ENCODE data around the gene ABCG8.
A peak's percentile ranks its signal among the peaks of the same experiment; 100 is the strongest.

Gene ABCG8

GRCh38 chr2:43826305-43827250 lies 12.2 kb upstream of the ABCG8 start:
- DNase-seq, result no peak

- no peak for DNase-seq
Measured at GRCh38 chr2:43831543-43832294, 7.1 kb upstream of the ABCG8 start.

- no peak for DNase-seq
Measured at GRCh38 chr2:43832457-43832856, 6.3 kb upstream of the ABCG8 start.

- DNase-seq, result no peak
Measured at GRCh38 chr2:43837033-43837432, 1.7 kb upstream of the ABCG8 start.

GRCh38 chr2:43837831-43838559 lies 776 bp upstream of the ABCG8 start:
- DNase-seq, result no peak

- DNase-seq, result no peak
Measured at GRCh38 chr2:43839776-43840564, 1.2 kb downstream of the ABCG8 start.

- no peak for DNase-seq
Measured at GRCh38 chr2:43840965-43841364, 2.2 kb downstream of the ABCG8 start.

- DNase-seq, result no peak
Measured at GRCh38 chr2:43841949-43842865, 3.4 kb downstream of the ABCG8 start.

GRCh38 chr2:43842866-43843226 lies 4.1 kb downstream of the ABCG8 start:
- no peak for DNase-seq

GRCh38 chr2:43845181-43845580 lies 6.4 kb downstream of the ABCG8 start:
- DNase-seq, result no peak

GRCh38 chr2:43846140-43846793 lies 7.5 kb downstream of the ABCG8 start:
- no peak for DNase-seq

- no peak for DNase-seq
Measured at GRCh38 chr2:43848214-43848613, 9.4 kb downstream of the ABCG8 start.

GRCh38 chr2:43851011-43851980 lies 12.5 kb downstream of the ABCG8 start:
- DNase-seq, result no peak

GRCh38 chr2:43852196-43852730 lies 13.5 kb downstream of the ABCG8 start:
- no peak for DNase-seq

- peak in 1 of 2 experiments; percentile 2 for DNase-seq
Measured at GRCh38 chr2:43853141-43854081, 14.6 kb downstream of the ABCG8 start.

- no peak for DNase-seq
Measured at GRCh38 chr2:43854671-43855070, 15.9 kb downstream of the ABCG8 start.

GRCh38 chr2:43855292-43855691 lies 16.5 kb downstream of the ABCG8 start:
- DNase-seq, result no peak

GRCh38 chr2:43872151-43872550 lies 33.4 kb downstream of the ABCG8 start:
- DNase-seq, result no peak

All from NCI-H446 (cell line).